ENCODE measurements around the gene TCEANC2. TPM values are rescaled to one million over a fixed set of nuclear protein-coding genes. Genes with fewer than 3 reads are reported as not detected.
"Not testable (repeated sequence)": the region's sequence is repeated elsewhere in the genome, so short reads cannot be mapped to it uniquely, and the experiment has no call there.

TCEANC2 gene
- total and polyA plus RNA-seq, 2 experiments from 2014 or later = 6.0 to 6.3 TPM

DNA sequence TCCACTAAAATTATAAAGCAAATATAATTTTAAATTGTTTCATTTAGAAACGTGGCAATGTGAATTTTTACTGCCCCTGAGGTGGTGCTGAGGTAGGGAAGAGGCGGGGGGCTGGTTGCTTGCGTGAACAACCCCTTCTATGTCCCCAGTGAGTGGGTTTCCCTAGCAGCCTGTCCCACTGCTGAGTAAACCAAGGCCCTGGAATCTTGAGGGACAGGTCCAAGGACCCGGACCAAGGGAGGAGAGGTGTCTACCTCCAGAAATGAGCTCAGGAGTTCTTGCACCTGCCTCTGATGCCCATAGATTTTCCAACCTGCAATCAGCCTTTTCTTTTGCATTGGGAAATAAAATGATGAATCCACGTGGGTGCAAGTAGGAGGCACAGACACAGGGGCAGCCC, 34.8 kb upstream of the TCEANC2 start:
- Histone ChIP-seq H4K20me1 (replicated peaks; ENCODE audit: insufficient read depth) (no peaks in the 10 kb centered on the region), H3K9me2 (ENCODE audit: insufficient read depth) (no peaks in the 10 kb centered on the region), H3F3A (replicated peaks; ENCODE audit: low read depth) (no peaks in the 10 kb centered on the region), H3K79me2 (replicated peaks; ENCODE audit: insufficient read depth) (no peaks in the 10 kb centered on the region), H2AFZ (no peak overlapping the region), H3K27me3 (ENCODE audit: insufficient read depth) (no peaks in the 10 kb centered on the region), H3K36me3 (ENCODE audit: insufficient read depth) (no peaks in the 10 kb centered on the region), H3K4me3 (no peak overlapping the region), H3K4me2 (no peak overlapping the region), H3K27ac (ENCODE audit: low read depth) (no peak overlapping the region), H3K4me1 (ENCODE audit: insufficient read depth) (no peaks in the 10 kb centered on the region)
- no peaks in the 10 kb centered on the region for H3K9me3 Mint-ChIP-seq
- no peaks in the 10 kb centered on the region for H3K36me3 Mint-ChIP-seq (ENCODE audit: low read depth)
- TF ChIP-seq EZH2 (IDR thresholded peaks at IDR 0.05; ENCODE audit: low read depth, unreplicated experiment) (no peak), JUNB (IDR thresholded peaks at IDR 0.05; ENCODE audit: unreplicated experiment) (no peak), EZH2phosphoT487 (IDR thresholded peaks at IDR 0.05; ENCODE audit: unreplicated experiment) (no peak), STAT1 (IDR thresholded peaks at IDR 0.05; ENCODE audit: unreplicated experiment) (no peak), CREB1 (CRISPR knock-in tag; IDR thresholded peaks at IDR 0.05; ENCODE audit: low read depth) (no peak), REST (IDR thresholded peaks at IDR 0.05; ENCODE audit: unreplicated experiment) (no peak), ZNF462 (CRISPR knock-in tag; IDR thresholded peaks at IDR 0.05) (no peak)
- TF ChIP-seq, protein P1, sequence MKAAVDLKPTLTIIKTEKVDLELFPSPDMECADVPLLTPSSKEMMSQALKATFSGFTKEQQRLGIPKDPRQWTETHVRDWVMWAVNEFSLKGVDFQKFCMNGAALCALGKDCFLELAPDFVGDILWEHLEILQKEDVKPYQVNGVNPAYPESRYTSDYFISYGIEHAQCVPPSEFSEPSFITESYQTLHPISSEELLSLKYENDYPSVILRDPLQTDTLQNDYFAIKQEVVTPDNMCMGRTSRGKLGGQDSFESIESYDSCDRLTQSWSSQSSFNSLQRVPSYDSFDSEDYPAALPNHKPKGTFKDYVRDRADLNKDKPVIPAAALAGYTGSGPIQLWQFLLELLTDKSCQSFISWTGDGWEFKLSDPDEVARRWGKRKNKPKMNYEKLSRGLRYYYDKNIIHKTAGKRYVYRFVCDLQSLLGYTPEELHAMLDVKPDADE (IDR thresholded peaks at IDR 0.05) = no peak
- TF ChIP-seq, protein P2, sequence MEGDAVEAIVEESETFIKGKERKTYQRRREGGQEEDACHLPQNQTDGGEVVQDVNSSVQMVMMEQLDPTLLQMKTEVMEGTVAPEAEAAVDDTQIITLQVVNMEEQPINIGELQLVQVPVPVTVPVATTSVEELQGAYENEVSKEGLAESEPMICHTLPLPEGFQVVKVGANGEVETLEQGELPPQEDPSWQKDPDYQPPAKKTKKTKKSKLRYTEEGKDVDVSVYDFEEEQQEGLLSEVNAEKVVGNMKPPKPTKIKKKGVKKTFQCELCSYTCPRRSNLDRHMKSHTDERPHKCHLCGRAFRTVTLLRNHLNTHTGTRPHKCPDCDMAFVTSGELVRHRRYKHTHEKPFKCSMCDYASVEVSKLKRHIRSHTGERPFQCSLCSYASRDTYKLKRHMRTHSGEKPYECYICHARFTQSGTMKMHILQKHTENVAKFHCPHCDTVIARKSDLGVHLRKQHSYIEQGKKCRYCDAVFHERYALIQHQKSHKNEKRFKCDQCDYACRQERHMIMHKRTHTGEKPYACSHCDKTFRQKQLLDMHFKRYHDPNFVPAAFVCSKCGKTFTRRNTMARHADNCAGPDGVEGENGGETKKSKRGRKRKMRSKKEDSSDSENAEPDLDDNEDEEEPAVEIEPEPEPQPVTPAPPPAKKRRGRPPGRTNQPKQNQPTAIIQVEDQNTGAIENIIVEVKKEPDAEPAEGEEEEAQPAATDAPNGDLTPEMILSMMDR (conservative IDR thresholded peaks at IDR 0.05; ENCODE audit: low read depth in 2 of 2) = no peak
- peaks cover 10% of the 10 kb centered on the region for H3K27me3 Mint-ChIP-seq (ENCODE audit: insufficient read depth, low read depth, poor library complexity)
- no peak for ATAC-seq
- no peak overlapping the region for H3K27ac Mint-ChIP-seq
- no peak overlapping the region for H3K4me3 Mint-ChIP-seq
- H3K4me1 Mint-ChIP-seq = peaks cover 5% of the 10 kb centered on the region
- no peak for DNase-seq (ENCODE audit: low spot score)

DNA sequence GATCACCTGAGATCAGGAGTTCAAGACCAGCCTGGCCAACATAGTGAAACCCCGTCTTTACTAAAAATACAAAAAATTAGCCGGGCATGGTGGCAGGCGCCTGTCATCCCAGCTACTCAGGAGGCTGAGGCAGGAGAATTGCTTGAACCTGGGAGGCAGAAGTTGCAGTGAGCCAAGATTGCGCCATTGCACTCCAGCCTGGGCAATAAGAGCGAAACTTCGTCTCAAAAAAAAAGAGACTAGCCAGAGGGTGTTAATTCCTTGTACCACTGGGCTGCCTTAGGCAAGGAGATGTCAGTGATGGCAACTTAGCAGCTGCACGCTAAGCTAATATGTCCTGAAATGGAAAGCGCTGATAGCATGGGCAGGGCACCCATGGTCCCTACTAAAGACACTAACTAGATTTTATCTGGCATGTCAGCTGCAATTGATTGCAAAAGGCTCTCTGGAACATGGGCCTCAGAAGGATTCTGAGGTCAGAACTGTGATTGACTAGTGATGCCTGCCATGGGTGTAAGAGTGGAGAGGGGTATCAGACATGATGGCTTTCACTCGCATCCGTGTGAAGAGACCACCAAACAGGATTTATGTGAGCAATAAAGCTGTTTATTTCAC, 33.7 kb upstream of the TCEANC2 start:
- ATAC-seq; H3K27me3 ChIP-seq (ENCODE audit: insufficient read depth); H3K4me1 ChIP-seq (ENCODE audit: insufficient read depth); H3K9me2 ChIP-seq (ENCODE audit: insufficient read depth); H3K36me3 ChIP-seq (ENCODE audit: insufficient read depth); H3K9me3 Mint-ChIP-seq; H4K20me1 ChIP-seq (replicated peaks; ENCODE audit: insufficient read depth); H3K36me3 Mint-ChIP-seq (ENCODE audit: low read depth); H3K4me3 Mint-ChIP-seq; DNase-seq (ENCODE audit: low spot score); H3K4me1 Mint-ChIP-seq; H3K4me3 ChIP-seq; H3K4me2 ChIP-seq; H3K27ac ChIP-seq (ENCODE audit: low read depth); H3F3A ChIP-seq (replicated peaks; ENCODE audit: low read depth); H2AFZ ChIP-seq; H3K79me2 ChIP-seq (replicated peaks; ENCODE audit: insufficient read depth): not testable (repeated sequence)
- H3K27ac Mint-ChIP-seq = peak overlapping the region; percentile 26; the same call in 1 of the 2 replicates
- peaks cover 10% of the 10 kb centered on the region for H3K27me3 Mint-ChIP-seq (ENCODE audit: insufficient read depth, low read depth, poor library complexity)
